ENCODE measurements around the gene NEK7. TPM values are rescaled to one million over a fixed set of nuclear protein-coding genes. Genes with fewer than 3 reads are reported as not detected.

The NEK7 gene
- total RNA-seq, 1 experiment from 2014 or later = 51.1 TPM

GRCh38 chr1:198169672-198170071, 12.9 kb downstream of the NEK7 start:
- peaks cover 44% of the 10 kb centered on the region for H3K4me1 Mint-ChIP-seq (ENCODE audit: insufficient read depth, unreplicated experiment)
- H3K4me3 Mint-ChIP-seq (ENCODE audit: unreplicated experiment) = no peak overlapping the region
- H3K27me3 Mint-ChIP-seq (ENCODE audit: insufficient read depth, unreplicated experiment) = no peaks in the 10 kb centered on the region
- intact Hi-C loops (cut with micrococcal nuclease) = no loop called here
- H3K9me3 Mint-ChIP-seq (ENCODE audit: unreplicated experiment) = no peaks in the 10 kb centered on the region
- H3K27ac Mint-ChIP-seq (ENCODE audit: low read depth, unreplicated experiment) = peak overlapping the region; percentile 88
- BruUV-seq (replicated peaks) = no TSS peak
- POLR2A ChIA-PET = interaction anchor here (0.7 to 12.6 kb wide), 6 partner anchors 9 to 434 kb away, joined by 3 to 159 read pairs (median 4); partner anchors contain the start of gene NEK7
- peak; percentile 88 for DNase-seq (ENCODE audit: unreplicated experiment)
- TF ChIP-seq CTCF (IDR thresholded peaks at IDR 0.05; ENCODE audit: unreplicated experiment) = no peak
- H3K36me3 Mint-ChIP-seq (ENCODE audit: insufficient read depth, unreplicated experiment) = peaks cover 13% of the 10 kb centered on the region
- CTCF ChIA-PET = interaction anchor here (2.6 kb wide), 1 partner anchor 11 kb away, joined by 11 read pairs; no protein-coding TSS in a partner anchor

- Mint-ChIP-seq H3K4me3 (ENCODE audit: unreplicated experiment) (no peak overlapping the region), H3K27ac (ENCODE audit: low read depth, unreplicated experiment) (no peak overlapping the region), H3K36me3 (ENCODE audit: insufficient read depth, unreplicated experiment) (peaks cover 6% of the 10 kb centered on the region), H3K9me3 (ENCODE audit: unreplicated experiment) (no peaks in the 10 kb centered on the region), H3K4me1 (ENCODE audit: insufficient read depth, unreplicated experiment) (peaks cover 48% of the 10 kb centered on the region), H3K27me3 (ENCODE audit: insufficient read depth, unreplicated experiment) (no peaks in the 10 kb centered on the region)
- BruUV-seq (replicated peaks) = no TSS peak
- POLR2A ChIA-PET = interaction anchor here (0.5 to 12.6 kb wide), 7 partner anchors 10 to 360 kb away, joined by 3 to 159 read pairs (median 3); partner anchors contain the start of gene NEK7
- no peak for TF ChIP-seq CTCF (IDR thresholded peaks at IDR 0.05; ENCODE audit: unreplicated experiment)
- CTCF ChIA-PET = interaction anchor here (0.5 to 1.4 kb wide), 10 partner anchors 13 to 380 kb away, joined by 3 to 4 read pairs (median 3); no protein-coding TSS in a partner anchor
- DNase-seq (ENCODE audit: unreplicated experiment) = no peak
- intact Hi-C loops (cut with micrococcal nuclease) = no loop called here
Measured at GRCh38 chr1:198171667-198172540, 15.1 kb downstream of the NEK7 start.

- Mint-ChIP-seq H3K4me1 (ENCODE audit: insufficient read depth, unreplicated experiment) (peaks cover 39% of the 10 kb centered on the region), H3K27ac (ENCODE audit: low read depth, unreplicated experiment) (no peak overlapping the region), H3K27me3 (ENCODE audit: insufficient read depth, unreplicated experiment) (no peaks in the 10 kb centered on the region), H3K4me3 (ENCODE audit: unreplicated experiment) (no peak overlapping the region), H3K36me3 (ENCODE audit: insufficient read depth, unreplicated experiment) (peaks cover 6% of the 10 kb centered on the region), H3K9me3 (ENCODE audit: unreplicated experiment) (no peaks in the 10 kb centered on the region)
- no peak for TF ChIP-seq CTCF (IDR thresholded peaks at IDR 0.05; ENCODE audit: unreplicated experiment)
- CTCF ChIA-PET = interaction anchor here (0.5 to 1.4 kb wide), 3 partner anchors 9 to 291 kb away, joined by 3 to 6 read pairs (median 5); no protein-coding TSS in a partner anchor
- intact Hi-C loops (cut with micrococcal nuclease) = no loop called here
- DNase-seq (ENCODE audit: unreplicated experiment) = no peak
- POLR2A ChIA-PET = interaction anchor here (0.6 to 12.6 kb wide), 8 partner anchors 8 to 270 kb away, joined by 3 to 159 read pairs (median 3); partner anchors contain the start of gene NEK7
- no TSS peak for BruUV-seq (replicated peaks)
Measured at GRCh38 chr1:198173832-198174231, 17.0 kb downstream of the NEK7 start.

- Mint-ChIP-seq H3K27me3 (ENCODE audit: insufficient read depth, unreplicated experiment) (no peaks in the 10 kb centered on the region), H3K4me3 (ENCODE audit: unreplicated experiment) (no peak overlapping the region), H3K27ac (ENCODE audit: low read depth, unreplicated experiment) (no peak overlapping the region), H3K4me1 (ENCODE audit: insufficient read depth, unreplicated experiment) (peaks cover 37% of the 10 kb centered on the region), H3K36me3 (ENCODE audit: insufficient read depth, unreplicated experiment) (peaks cover 6% of the 10 kb centered on the region), H3K9me3 (ENCODE audit: unreplicated experiment) (no peaks in the 10 kb centered on the region)
- ChIA-PET CTCF (interaction anchor here (0.5 kb wide), 1 partner anchor 290 kb away, joined by 3 read pairs; no protein-coding TSS in a partner anchor), POLR2A (interaction anchor here (0.6 to 12.6 kb wide), 3 partner anchors 9 to 35 kb away, joined by 3 to 159 read pairs (median 3); partner anchors contain the start of gene NEK7)
- DNase-seq (ENCODE audit: unreplicated experiment) = no peak
- intact Hi-C loops (cut with micrococcal nuclease) = no loop called here
- BruUV-seq (replicated peaks) = no TSS peak
- TF ChIP-seq CTCF (IDR thresholded peaks at IDR 0.05; ENCODE audit: unreplicated experiment) = no peak
Measured at GRCh38 chr1:198174297-198174696, 17.5 kb downstream of the NEK7 start.

Measured in MCF 10A (cell line).